GM12801 (cell line): ENCODE results near the gene AUTS2.

Experiments
- TF ChIP-seq, protein P1 (sequence below): IDR thresholded peaks from one replicate; pipeline ENCODE4 v1.5.1; 2011; ENCODE audit warnings: control low read depth; ENCODE audit not compliant: insufficient read length; ENCODE audit errors: extremely low read depth

AUTS2 gene

DNA sequence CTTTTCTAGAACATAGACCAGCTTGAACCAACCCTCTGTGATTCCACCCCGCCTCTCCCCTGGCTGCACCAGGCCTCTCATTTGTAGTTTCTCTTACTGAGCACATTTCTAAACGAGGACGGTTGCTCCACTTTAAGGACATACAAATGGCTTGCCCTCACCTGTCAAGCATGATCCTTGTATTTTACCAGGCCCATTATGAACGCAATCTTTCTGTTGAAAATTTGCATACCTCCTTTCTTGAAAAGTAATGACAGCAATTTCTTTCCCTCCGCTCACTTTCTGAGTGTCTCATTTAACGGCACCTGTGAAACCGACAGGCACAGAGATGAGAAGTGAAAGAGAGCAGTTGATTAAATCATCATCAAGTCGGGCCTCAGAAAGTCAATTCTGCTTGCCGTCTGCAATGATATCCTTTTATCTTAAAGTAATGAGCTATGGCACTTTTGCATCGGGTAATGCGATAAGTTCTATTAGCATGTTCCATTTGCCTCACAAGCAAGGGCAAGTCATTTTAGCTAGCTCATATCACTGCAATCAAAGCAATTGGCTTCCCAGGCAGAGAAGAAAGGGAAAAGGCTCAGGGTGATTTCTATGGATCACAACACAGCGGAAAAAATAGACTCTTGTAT, 828.1 kb downstream of the AUTS2 start:
- TF ChIP-seq, protein P1, sequence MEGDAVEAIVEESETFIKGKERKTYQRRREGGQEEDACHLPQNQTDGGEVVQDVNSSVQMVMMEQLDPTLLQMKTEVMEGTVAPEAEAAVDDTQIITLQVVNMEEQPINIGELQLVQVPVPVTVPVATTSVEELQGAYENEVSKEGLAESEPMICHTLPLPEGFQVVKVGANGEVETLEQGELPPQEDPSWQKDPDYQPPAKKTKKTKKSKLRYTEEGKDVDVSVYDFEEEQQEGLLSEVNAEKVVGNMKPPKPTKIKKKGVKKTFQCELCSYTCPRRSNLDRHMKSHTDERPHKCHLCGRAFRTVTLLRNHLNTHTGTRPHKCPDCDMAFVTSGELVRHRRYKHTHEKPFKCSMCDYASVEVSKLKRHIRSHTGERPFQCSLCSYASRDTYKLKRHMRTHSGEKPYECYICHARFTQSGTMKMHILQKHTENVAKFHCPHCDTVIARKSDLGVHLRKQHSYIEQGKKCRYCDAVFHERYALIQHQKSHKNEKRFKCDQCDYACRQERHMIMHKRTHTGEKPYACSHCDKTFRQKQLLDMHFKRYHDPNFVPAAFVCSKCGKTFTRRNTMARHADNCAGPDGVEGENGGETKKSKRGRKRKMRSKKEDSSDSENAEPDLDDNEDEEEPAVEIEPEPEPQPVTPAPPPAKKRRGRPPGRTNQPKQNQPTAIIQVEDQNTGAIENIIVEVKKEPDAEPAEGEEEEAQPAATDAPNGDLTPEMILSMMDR = no peak

DNA sequence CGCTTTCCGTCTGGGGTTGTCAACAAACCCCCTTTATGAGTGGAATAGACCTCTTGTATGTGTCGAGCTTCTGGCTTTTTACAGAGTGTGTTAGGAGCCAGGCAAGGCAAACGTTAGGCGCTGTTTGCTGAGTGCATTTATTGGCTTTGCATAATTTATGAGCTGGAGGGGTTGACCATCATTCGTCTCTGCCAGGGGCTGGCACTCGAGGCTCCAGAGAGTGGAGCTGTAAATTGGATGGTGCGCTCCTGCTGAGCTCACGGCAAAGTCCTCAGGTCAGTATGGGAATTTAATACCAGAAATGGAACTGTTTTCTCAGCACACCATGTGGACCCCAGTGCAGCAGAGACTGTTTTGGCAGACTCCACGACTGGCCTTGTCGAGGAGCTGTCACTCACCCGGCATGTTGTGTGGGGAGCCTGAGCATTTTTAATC, 834.3 kb downstream of the AUTS2 start:
- TF ChIP-seq, protein P1 = no peak

DNA sequence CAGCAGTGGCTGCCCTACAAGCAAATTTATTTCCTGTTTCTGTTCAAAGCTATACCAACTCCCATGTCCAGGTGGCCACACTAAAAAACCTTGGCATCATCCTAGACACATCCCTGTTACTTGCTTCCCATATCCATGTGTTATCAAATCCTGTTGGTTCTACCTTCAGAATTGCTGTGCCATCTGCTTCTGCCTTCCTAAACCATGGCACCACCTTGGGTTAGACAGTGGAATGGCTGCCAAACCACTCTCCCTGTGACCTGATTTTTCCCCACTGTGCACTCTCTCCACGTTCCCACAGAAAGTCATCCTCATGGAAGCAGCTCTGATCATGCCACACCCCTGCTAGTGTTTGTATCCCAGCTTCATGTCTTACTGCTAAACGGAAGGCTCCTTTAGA, 836.1 kb downstream of the AUTS2 start:
- TF ChIP-seq, protein P1 = no peak

DNA sequence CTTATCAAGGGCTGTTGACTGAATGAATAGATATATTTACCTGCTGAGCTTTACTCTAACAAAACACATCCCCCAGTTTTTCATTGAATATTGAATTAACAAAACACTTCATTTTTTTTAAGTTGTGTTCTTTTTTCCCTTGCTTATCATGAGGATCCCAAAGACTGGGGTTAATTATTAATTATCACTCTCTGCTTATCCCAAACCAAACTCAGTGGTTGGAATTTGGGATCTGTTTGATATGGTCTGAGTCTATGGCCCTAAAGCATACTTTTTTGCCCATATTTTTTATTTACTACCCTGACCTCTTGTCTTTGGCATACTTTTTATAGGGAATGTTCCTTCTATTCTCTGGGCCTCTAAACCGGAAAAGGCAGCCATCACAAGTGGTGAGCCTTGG, 836.5 kb downstream of the AUTS2 start:
- TF ChIP-seq, protein P1 = no peak

- TF ChIP-seq, protein P1 = no peak
Observed at GRCh38 chr7:70435634-70436033, 837.4 kb downstream of the AUTS2 start.

- TF ChIP-seq, protein P1 = no peak
Observed at GRCh38 chr7:70436790-70437350, 838.6 kb downstream of the AUTS2 start.

GRCh38 chr7:70439651-70440050, 841.4 kb downstream of the AUTS2 start:
- TF ChIP-seq, protein P1 = no peak
